Neural cell (in vitro differentiated cells): ENCODE results near the gene SLC2A13. TPM values are rescaled to one million over a fixed set of nuclear protein-coding genes. Genes with fewer than 3 reads are reported as not detected.

Source experiments
- H2AFZ ChIP-seq: fragments of 200-600, 300-800 bp; sonication (generic), shearing (Covaris generic); 2 replicates; pipeline ENCODE4 v1.6.0; 2014; ENCODE audit warnings: low read depth, mild to moderate bottlenecking, antibody characterized with exemption, low read length, moderate library complexity
- H3F3A ChIP-seq: fragments of 200-600 bp; shearing (Covaris generic); 2 replicates; pipeline ENCODE4 v1.6.1; 2016; ENCODE audit warnings: mild to moderate bottlenecking, moderate library complexity, mixed read lengths, antibody characterized with exemption, low read length; ENCODE audit not compliant: insufficient read depth, poor library complexity, severe bottlenecking
- H3K27ac ChIP-seq: fragments of 200-600, 300-800 bp; sonication (generic), shearing (Covaris generic); 2 replicates; pipeline ENCODE4 v1.5.1; 2014; ENCODE audit warnings: mild to moderate bottlenecking, low read length, moderate library complexity
- H3K27me3 ChIP-seq: fragments of 300-800, 200-600 bp; sonication (generic), shearing (Covaris generic); 2 replicates; pipeline ENCODE4 v1.6.0; 2014; ENCODE audit warnings: mild to moderate bottlenecking, low read depth, low read length, moderate library complexity; ENCODE audit not compliant: insufficient read depth
- H3K36me3 ChIP-seq: fragments of 300-800, 200-600 bp; sonication (generic), shearing (Covaris generic); 2 replicates; pipeline ENCODE4 v1.5.1; 2014; ENCODE audit warnings: mild to moderate bottlenecking, antibody characterized with exemption, low read length, moderate library complexity; ENCODE audit not compliant: insufficient read depth
- H3K4me2 ChIP-seq: fragments of 300-800, 200-600 bp; sonication (generic), shearing (Covaris generic); 2 replicates; pipeline ENCODE4 v1.6.0; 2014; ENCODE audit warnings: mild to moderate bottlenecking, low read length
- H3K4me3 ChIP-seq: fragments of 300-800, 200-600 bp; sonication (generic), shearing (Covaris generic); 2 replicates; pipeline ENCODE4 v1.5.1; 2014; ENCODE audit warnings: mild to moderate bottlenecking, low read length, moderate library complexity
- H3K79me2 ChIP-seq: fragments of 200-600 bp; shearing (Covaris generic); replicated peaks from 2 replicates; pipeline ENCODE4 v1.6.0; 2014; ENCODE audit warnings: mild to moderate bottlenecking, low read length, moderate library complexity; ENCODE audit not compliant: insufficient read depth
- H3K9ac ChIP-seq: fragments of 300-800, 200-600 bp; sonication (generic), shearing (Covaris generic); 2 replicates; pipeline ENCODE4 v1.6.1; 2016; ENCODE audit warnings: mild to moderate bottlenecking, low read length, mixed read lengths
- H3K9me2 ChIP-seq: fragments of 200-600 bp; shearing (Covaris generic); 2 replicates; pipeline ENCODE4 v1.6.1; 2016; ENCODE audit warnings: mild to moderate bottlenecking, low read length, mixed read lengths; ENCODE audit not compliant: insufficient read depth
- H3K9me3 ChIP-seq: fragments of 200-600, 300-800 bp; sonication (generic), shearing (Covaris generic); 2 replicates; pipeline ENCODE4 v1.6.1; 2016; ENCODE audit warnings: mild to moderate bottlenecking, mixed run types, low read length, moderate library complexity, mixed read lengths
- H4K20me1 ChIP-seq: fragments of 200-600 bp; shearing (Covaris generic); 2 replicates; pipeline ENCODE4 v1.6.1; 2016; ENCODE audit warnings: mild to moderate bottlenecking, mixed run types; ENCODE audit not compliant: insufficient read depth
- CTCF ChIP-seq: fragments of 450-650 bp; IDR thresholded peaks from 2 replicates; pipeline ENCODE4 v1.5.1; 2014; ENCODE audit warnings: antibody characterized with exemption, mild to moderate bottlenecking, moderate library complexity; ENCODE audit not compliant: poor library complexity, severe bottlenecking
- EP300 ChIP-seq: fragments of 450-650 bp; conservative IDR thresholded peaks from 2 replicates; pipeline ENCODE4 v1.6.1; 2014; ENCODE audit warnings: antibody characterized with exemption, mild to moderate bottlenecking, moderate library complexity; ENCODE audit not compliant: poor library complexity, severe bottlenecking
- EZH2 ChIP-seq: fragments of 200-600, 300-800 bp; shearing (Covaris generic), sonication (generic); IDR thresholded peaks from 2 replicates; pipeline ENCODE4 v1.6.1; 2014; ENCODE audit warnings: antibody characterized with exemption, low read length, borderline replicate concordance, mild to moderate bottlenecking; ENCODE audit not compliant: insufficient read depth, poor library complexity, severe bottlenecking
- MXI1 ChIP-seq: fragments of 450-650 bp; conservative IDR thresholded peaks from 2 replicates; pipeline ENCODE4 v1.6.1; 2014; ENCODE audit warnings: antibody characterized with exemption, mild to moderate bottlenecking; ENCODE audit not compliant: poor library complexity, severe bottlenecking
- POLR2AphosphoS5 ChIP-seq: IDR thresholded peaks from 2 replicates; pipeline ENCODE4 v1.6.1; 2012
- RAD21 ChIP-seq: fragments of 450-650 bp; conservative IDR thresholded peaks from 2 replicates; pipeline ENCODE4 v1.6.1; 2014; ENCODE audit warnings: antibody characterized with exemption, mild to moderate bottlenecking, moderate library complexity
- SMC3 ChIP-seq: fragments of 450-650 bp; conservative IDR thresholded peaks from 2 replicates; pipeline ENCODE4 v1.6.1; 2014; ENCODE audit warnings: antibody characterized with exemption, mild to moderate bottlenecking, moderate library complexity; ENCODE audit not compliant: poor library complexity
- TAF1 ChIP-seq: IDR thresholded peaks from 2 replicates; pipeline ENCODE4 v1.6.1; 2012; ENCODE audit warnings: low read depth
- polyA plus RNA-seq: library from polyadenylated mRNA; depleted of rRNA; stranded (reverse); fragments of >200 nt; gene quantifications from 2 replicates; pipeline ENCODE4 v1.2.3, GENCODE V29; 2014
- TF ChIP-seq, protein P1 (sequence below): IDR thresholded peaks from 2 replicates; pipeline ENCODE4 v1.6.1; 2012; ENCODE audit warnings: borderline replicate concordance

Gene SLC2A13
- polyA plus RNA-seq, 1 donor from 2014 or later, result 10.7 TPM

GRCh38 chr12:39722504-39722903 is 383.4 kb downstream of the SLC2A13 start:
- Histone ChIP-seq H2AFZ (no peak overlapping the region), H3K9ac (no peak overlapping the region), H4K20me1 (no peaks in the 10 kb centered on the region), H3K4me2 (no peak overlapping the region), H3K27ac (no peak overlapping the region), H3K9me2 (no peaks in the 10 kb centered on the region), H3K9me3 (no peaks in the 10 kb centered on the region), H3K79me2 (no peaks in the 10 kb centered on the region), H3K27me3 (no peaks in the 10 kb centered on the region), H3K36me3 (no peaks in the 10 kb centered on the region), H3K4me3 (no peak overlapping the region), H3F3A (no peaks in the 10 kb centered on the region)
- TF ChIP-seq MXI1, result no peak
- no peak for TF ChIP-seq EP300
- TF ChIP-seq RAD21, result no peak
- no peak for TF ChIP-seq CTCF
- no peak for TF ChIP-seq SMC3
- TF ChIP-seq POLR2AphosphoS5, result no peak
- TF ChIP-seq, protein P1, sequence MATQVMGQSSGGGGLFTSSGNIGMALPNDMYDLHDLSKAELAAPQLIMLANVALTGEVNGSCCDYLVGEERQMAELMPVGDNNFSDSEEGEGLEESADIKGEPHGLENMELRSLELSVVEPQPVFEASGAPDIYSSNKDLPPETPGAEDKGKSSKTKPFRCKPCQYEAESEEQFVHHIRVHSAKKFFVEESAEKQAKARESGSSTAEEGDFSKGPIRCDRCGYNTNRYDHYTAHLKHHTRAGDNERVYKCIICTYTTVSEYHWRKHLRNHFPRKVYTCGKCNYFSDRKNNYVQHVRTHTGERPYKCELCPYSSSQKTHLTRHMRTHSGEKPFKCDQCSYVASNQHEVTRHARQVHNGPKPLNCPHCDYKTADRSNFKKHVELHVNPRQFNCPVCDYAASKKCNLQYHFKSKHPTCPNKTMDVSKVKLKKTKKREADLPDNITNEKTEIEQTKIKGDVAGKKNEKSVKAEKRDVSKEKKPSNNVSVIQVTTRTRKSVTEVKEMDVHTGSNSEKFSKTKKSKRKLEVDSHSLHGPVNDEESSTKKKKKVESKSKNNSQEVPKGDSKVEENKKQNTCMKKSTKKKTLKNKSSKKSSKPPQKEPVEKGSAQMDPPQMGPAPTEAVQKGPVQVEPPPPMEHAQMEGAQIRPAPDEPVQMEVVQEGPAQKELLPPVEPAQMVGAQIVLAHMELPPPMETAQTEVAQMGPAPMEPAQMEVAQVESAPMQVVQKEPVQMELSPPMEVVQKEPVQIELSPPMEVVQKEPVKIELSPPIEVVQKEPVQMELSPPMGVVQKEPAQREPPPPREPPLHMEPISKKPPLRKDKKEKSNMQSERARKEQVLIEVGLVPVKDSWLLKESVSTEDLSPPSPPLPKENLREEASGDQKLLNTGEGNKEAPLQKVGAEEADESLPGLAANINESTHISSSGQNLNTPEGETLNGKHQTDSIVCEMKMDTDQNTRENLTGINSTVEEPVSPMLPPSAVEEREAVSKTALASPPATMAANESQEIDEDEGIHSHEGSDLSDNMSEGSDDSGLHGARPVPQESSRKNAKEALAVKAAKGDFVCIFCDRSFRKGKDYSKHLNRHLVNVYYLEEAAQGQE, result no peak
- TF ChIP-seq TAF1, result no peak
- no peak for TF ChIP-seq EZH2

- no peak overlapping the region for H3K9ac ChIP-seq
- no peaks in the 10 kb centered on the region for H4K20me1 ChIP-seq
- no peak overlapping the region for H3K27ac ChIP-seq
- H3K27me3 ChIP-seq, result no peaks in the 10 kb centered on the region
- H3K79me2 ChIP-seq, result no peaks in the 10 kb centered on the region
- H3K4me3 ChIP-seq, result no peak overlapping the region
- H3F3A ChIP-seq, result no peaks in the 10 kb centered on the region
- no peak for TF ChIP-seq EZH2
- no peak for TF ChIP-seq TAF1
- TF ChIP-seq, protein P1, result no peak
- TF ChIP-seq RAD21, result no peak
- TF ChIP-seq MXI1, result no peak
- no peak for TF ChIP-seq EP300
- no peak for TF ChIP-seq POLR2AphosphoS5
- TF ChIP-seq SMC3, result no peak
- no peak for TF ChIP-seq CTCF
- H3K4me2 ChIP-seq, result no peak overlapping the region
- no peak overlapping the region for H2AFZ ChIP-seq
- no peaks in the 10 kb centered on the region for H3K9me2 ChIP-seq
- no peaks in the 10 kb centered on the region for H3K9me3 ChIP-seq
- no peaks in the 10 kb centered on the region for H3K36me3 ChIP-seq
Measured at GRCh38 chr12:39713552-39713951, 392.3 kb downstream of the SLC2A13 start.
